GM12865 (cell line): Measurements from ENCODE around the gene ALDH3B2.
A peak's percentile ranks its signal among the peaks of the same experiment; 100 is the strongest.

Source experiments
- DNase-seq: peaks from one replicate; pipeline ENCODE4 v3.0.0; 2010; ENCODE audit warnings: low read depth
- H3K4me3 ChIP-seq: 2 replicates; pipeline ENCODE4 v1.5.1; 2011; ENCODE audit warnings: mild to moderate bottlenecking, low read depth, low read length, control low read depth
- TF ChIP-seq, protein P1 (sequence below): IDR thresholded peaks from 2 replicates; pipeline ENCODE4 v1.5.1; 2011; ENCODE audit warnings: low read length, control low read depth, low read depth, inconsistent platforms; ENCODE audit not compliant: insufficient read depth; ENCODE audit errors: missing control alignments

ALDH3B2 gene

GRCh38 chr11:67617243-67617953 lies 57.0 kb downstream of the ALDH3B2 start:
- no peak for DNase-seq
- TF ChIP-seq, protein P1, sequence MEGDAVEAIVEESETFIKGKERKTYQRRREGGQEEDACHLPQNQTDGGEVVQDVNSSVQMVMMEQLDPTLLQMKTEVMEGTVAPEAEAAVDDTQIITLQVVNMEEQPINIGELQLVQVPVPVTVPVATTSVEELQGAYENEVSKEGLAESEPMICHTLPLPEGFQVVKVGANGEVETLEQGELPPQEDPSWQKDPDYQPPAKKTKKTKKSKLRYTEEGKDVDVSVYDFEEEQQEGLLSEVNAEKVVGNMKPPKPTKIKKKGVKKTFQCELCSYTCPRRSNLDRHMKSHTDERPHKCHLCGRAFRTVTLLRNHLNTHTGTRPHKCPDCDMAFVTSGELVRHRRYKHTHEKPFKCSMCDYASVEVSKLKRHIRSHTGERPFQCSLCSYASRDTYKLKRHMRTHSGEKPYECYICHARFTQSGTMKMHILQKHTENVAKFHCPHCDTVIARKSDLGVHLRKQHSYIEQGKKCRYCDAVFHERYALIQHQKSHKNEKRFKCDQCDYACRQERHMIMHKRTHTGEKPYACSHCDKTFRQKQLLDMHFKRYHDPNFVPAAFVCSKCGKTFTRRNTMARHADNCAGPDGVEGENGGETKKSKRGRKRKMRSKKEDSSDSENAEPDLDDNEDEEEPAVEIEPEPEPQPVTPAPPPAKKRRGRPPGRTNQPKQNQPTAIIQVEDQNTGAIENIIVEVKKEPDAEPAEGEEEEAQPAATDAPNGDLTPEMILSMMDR, result no peak
- H3K4me3 ChIP-seq, result no peak overlapping the region

DNA sequence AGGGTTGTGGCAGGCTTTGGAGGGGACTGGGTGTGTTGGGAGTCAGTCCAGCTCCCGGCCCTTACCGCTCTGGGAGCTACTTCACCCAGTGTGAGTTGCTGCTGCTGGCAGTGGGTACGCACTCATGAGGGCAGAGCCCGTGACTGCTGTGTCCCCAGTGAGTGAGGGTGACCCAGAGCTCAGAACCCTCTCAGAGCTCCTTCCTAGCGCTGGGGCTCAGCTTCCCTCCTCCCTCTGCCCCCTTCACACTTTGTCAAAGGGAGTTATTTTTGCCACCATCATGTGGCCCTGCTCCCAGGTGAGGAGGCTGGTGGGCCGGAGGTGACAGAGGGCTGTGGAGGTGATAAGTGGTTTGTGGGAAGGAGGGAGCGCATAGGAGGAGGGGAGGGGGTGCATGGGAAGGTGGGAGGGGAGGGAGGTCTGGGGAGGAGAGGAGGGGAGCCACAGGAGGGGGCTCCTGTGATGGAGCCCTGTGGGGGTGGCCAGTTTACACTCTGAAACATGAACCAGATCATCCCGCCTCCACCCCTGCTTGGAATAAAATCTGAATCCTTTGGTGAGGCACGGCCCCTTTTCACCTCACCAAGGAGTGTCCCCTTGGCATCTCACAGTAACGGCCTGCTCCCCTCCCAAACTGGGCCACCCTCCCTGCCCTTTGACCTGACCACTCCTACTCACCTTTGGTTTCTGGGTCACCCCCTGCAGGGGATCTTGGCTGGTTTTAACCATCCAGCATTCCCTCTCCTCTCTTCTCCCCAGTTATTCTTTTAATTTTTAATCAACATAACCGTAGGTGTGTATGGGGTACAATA lies 57.8 kb downstream of the ALDH3B2 start:
- no peak for DNase-seq
- H3K4me3 ChIP-seq, result no peak overlapping the region
- TF ChIP-seq, protein P1, result no peak

DNA sequence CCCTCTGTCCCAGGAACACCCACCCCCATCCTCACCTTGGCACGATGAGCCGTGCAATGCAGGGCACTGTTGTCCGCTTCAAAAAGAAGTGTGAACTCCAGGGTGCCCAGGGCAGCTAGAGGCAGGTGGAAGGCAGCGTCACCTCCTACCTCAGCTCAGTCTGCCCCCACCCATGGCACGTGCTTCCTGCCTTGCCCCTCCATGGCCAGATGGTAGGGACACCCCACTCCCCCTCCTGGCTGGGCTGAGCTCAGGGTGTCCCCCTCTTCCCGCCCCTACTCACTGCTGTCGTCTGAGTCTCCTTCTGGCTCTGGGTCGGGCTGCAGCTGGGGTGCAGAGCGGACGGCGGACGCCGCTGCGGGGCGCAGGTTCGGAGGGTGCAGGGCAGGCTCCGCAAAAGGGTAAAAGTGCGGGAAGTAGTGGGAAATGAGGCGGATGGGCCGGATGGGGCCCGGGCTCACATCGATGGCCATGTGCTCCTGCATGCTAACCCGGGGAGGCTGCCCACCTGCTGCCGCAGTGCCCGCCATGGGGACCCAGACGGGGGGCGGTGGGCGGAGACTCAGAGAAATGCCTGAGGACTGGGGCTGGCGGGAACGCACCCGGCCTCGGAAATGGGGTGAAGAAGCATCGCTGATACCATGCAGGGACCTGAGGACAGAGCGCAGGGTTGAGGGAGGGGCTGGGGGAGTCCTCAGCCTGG lies 58.5 kb downstream of the ALDH3B2 start:
- DNase-seq, result no peak
- no peak overlapping the region for H3K4me3 ChIP-seq
- TF ChIP-seq, protein P1, result no peak

DNA sequence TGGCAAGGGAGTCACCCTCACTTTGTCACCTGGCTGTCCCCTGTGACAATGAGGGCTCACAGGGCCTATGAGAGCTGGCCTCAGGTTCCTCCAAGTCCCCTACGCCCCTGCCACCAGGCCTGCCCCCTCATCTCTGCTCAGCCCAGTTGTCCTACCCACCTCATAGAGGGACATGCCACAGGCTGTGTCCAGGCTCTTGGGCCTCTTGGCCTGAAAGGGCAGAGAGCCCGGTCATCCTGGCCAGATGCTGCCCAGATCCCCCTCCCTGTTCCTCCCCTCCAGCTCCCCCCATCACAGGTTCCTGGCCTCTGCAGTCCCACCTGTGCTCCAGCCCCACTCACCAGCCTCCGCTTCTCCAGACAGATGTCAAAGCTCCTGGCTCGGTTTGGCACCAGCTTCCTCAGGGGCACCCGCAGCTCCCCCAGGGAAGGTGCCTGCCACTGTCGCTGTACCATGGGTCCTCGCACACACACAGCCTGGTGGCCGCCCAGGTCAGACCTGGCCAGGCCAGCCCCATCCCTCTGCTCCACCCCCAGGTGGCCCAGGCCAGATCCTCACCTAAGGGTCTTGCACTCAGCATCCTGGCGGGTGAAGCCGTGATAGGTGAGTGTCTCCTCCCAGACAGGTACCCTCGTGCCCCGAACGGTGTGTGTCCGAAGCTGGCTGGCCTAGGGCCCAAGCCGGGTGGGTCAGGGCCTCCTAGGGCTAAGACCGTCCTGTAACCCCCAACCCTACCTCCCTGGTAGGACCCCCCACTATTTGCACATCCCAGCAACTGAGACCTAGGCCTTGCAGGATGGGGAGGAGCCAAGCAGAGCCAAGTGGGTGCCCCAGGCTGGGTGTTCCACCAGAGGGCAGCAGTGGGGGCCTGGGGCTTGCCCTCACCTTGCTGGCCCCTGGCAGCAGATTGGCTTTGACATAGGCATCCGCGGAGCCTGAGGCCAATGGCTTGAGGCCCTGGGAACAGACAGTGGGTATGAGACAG lies 59.4 kb downstream of the ALDH3B2 start:
- DNase-seq, result peak; percentile 64
- TF ChIP-seq, protein P1, result peak; percentile 71
- peak overlapping the region; percentile 47 for H3K4me3 ChIP-seq

DNA sequence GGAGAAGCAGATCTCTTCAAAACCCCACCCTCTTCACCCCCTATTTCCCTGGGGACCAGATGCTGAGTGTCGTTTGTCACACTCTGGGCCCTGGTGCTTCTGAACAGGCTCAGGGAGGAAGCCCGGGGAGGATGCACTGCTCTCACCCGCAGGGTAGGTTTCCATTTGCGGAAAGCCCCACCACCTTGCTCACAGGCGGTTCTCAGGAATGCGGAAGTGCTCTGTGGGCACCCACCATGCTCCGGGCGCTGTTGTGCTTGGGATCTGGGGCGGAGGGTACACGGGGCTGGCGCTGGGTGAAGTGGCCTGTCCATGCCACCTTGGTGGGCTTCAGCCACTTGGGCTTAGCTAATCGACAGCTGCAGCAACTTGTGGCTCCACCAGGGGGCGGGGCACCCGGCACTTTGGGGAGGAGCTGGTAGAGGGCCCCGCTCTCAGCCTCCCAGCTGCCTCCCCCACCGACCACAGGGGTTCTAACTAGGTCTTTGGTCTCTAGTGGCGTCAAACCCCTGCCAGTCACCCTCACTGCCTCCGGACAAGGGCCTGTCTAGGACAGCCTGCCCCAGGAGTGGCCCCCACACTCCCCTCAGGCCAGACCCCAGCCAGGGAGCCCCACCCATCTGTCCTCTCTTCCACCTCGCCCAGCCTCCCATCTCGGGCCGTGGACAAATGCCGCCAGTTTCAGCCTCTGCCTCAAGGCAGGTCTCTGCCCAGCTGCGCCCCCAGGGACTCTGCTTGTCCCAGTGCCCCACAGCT lies 60.3 kb downstream of the ALDH3B2 start:
- TF ChIP-seq, protein P1, result peak; percentile 52
- DNase-seq, result peak; percentile 96
- peak overlapping the region; percentile 47 for H3K4me3 ChIP-seq
